Adipose tissue (tissue), 3 donors: ENCODE measurements around the gene GAA. TPM values are rescaled to one million over a fixed set of nuclear protein-coding genes. Genes with fewer than 3 reads are reported as not detected.
A peak's percentile ranks its signal among the peaks of the same experiment; 100 is the strongest.

Source experiments
- H3K27ac ChIP-seq: one replicate; pipeline ENCODE4 v1.5.1; 2013; ENCODE audit warnings: low read depth, low read length
- WGBS, 3 donors: extraction: QIAGEN DNeasy Blood & Tissue Kit; methylation state at CpG; one replicate each; pipeline ENCODE4 v1.1.7; 2013; 5-methylcytosine and 5-hydroxymethylcytosine counted together
- polyA plus RNA-seq, 3 donors: library from polyadenylated mRNA; stranded (reverse); fragments of 200-250 nt; gene quantifications; one replicate each; pipeline ENCODE4 v1.2.3, GENCODE V29; 2013
- donor health status: healthy with polysubstance abuse.
- donor health status: Bipolar disorder and iron deficiency.
- donor health status: healthy.

The GAA gene
- polyA plus RNA-seq, 3 donors: 21.0 to 30.0 (median 26.2) TPM

DNA sequence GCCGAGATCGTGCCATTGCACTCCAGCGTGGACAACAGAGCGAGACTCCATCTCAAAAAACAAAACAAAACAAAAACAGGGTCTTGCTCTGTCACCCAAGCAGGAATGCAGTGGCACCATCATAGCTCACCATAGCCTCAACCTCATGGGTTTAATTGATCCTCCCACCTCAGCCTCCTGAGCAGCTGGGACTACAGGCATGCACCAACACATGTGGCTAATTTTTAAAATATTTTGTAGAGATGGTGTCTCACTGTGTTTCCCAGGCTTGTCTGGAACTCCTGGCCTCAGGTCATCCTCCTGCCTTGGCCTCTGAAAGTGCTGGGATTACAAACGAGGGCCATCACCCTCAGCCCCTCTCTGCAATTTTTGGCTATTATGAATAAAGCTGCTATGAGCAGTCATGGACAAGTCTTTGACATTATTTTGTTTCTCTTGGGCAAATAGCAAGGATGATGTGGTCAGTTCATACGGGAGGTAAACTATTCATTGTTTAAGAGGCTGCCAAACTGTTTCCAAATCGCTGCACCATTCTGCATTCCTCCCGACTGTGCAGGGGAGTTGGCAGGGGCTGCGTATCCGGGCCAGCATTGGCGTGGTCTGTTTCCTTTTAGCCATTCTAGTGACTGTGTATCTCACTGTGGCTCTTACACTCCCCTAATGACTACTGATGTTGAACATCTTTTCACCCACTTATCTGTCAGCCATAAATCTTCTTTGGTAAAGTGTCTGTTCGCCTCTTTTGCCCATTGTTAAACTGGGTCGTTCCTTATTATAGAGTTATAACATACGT, 24.5 kb downstream of the GAA start:
- 58 to 71% (median 64%) methylated on average over 14 of the region's 14 CpGs for WGBS, 3 donors
- no peak overlapping the region for H3K27ac ChIP-seq

GRCh38 chr17:80126449-80126715, 25.0 kb downstream of the GAA start:
- 75 to 79% (median 78%) methylated on average over 3 of the region's 3 CpGs for WGBS, 3 donors
- H3K27ac ChIP-seq: no peak overlapping the region

DNA sequence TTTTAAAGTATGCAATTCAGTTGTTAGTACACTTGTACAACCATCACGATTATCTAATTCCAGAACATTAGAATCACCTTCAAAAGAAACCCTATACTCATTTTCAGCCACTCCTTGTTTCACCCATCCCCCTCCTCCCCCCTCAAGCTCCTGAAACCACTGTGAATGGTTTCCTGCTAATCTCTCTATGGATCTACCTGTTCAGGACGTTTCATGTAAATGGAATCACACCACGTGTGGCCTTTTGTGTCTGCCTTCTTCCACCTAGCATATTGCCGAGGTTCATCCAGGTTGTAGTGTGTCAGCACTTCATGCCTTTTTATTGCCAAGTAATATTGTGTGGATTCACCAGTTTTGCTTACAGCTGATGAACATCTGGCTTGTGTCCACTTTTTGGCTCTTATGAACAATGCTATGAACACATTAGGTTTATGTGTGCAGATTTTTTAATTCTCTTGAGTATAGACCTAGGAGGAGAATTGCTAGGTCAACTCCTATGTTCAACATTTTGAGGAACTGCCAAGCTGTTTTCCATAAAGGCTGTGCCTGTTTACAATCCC, 27.7 kb downstream of the GAA start:
- no peak overlapping the region for H3K27ac ChIP-seq
- WGBS, 3 donors: 36 to 38% (median 36%) methylated on average over 4 of the region's 4 CpGs

DNA sequence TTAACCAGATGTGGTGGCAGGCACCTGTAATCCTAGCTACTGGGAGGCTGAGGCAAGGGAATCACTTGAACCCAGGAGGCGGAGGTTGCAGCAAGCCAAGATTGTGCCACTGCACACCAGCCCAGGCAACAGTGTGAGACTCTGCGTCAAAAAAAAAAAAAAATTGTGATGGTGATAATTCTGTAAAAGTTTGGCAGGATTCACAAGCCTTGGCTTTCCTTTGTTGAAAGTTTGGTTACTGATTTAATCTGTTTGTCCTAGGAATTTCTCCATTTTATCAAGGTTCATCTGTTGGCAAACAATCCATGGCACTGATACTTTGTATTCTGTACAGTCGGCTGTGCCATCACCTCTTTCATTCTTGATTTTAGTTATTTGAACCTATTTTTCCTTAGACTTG, 29.6 kb downstream of the GAA start:
- H3K27ac ChIP-seq: no peak overlapping the region
- WGBS, 3 donors: 65 to 95% (median 88%) methylated on average over 3 of the region's 3 CpGs

DNA sequence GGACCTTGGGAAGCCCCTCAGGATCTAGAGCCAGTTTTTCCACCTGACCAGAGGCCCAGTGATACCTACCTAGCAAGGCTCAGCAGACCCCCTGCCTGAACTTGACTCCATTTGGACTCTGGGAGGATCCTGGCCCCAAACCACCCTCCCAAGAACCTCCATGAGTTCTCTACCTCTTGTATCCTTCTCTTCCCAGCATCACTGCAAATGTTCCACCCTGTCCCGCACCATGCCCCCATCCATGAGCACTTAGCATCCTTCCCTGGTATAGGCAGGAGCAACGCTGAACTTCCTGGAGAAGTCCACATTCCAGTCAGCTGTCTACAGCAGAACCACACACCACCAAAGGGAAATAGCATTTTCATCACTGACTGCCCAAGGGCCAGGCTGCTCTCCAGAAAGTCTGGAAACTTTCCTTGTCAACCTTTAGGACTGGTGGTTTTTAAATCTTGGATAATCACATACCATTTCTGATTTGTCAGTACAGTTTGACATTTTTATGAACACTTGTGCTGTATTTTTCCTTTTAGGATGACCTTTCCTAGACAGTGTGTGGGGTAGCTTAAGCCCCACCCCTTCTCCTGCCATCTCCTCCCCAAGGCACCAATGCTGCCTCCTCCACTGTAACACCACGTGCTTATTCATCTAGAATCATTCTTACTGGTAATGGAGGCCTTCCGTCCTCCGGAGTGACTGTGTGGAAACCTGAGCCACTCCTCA, 31.7 kb downstream of the GAA start:
- WGBS, 3 donors: 83 to 90% (median 86%) methylated on average over 5 of the region's 5 CpGs
- H3K27ac ChIP-seq: no peak overlapping the region

GRCh38 chr17:80133626-80133970, 32.2 kb downstream of the GAA start:
- 96 to 98% (median 97%) methylated on average over 6 of the region's 6 CpGs for WGBS, 3 donors
- H3K27ac ChIP-seq: no peak overlapping the region

- no peak overlapping the region for H3K27ac ChIP-seq
- WGBS, 3 donors: 95 to 97% (median 96%) methylated on average over 9 of the region's 9 CpGs
Observed at GRCh38 chr17:80137131-80137530, 35.8 kb downstream of the GAA start.

GRCh38 chr17:80138856-80139426, 37.6 kb downstream of the GAA start:
- no peak overlapping the region for H3K27ac ChIP-seq
- 92 to 93% (median 93%) methylated on average over 18 of the region's 18 CpGs for WGBS, 3 donors

DNA sequence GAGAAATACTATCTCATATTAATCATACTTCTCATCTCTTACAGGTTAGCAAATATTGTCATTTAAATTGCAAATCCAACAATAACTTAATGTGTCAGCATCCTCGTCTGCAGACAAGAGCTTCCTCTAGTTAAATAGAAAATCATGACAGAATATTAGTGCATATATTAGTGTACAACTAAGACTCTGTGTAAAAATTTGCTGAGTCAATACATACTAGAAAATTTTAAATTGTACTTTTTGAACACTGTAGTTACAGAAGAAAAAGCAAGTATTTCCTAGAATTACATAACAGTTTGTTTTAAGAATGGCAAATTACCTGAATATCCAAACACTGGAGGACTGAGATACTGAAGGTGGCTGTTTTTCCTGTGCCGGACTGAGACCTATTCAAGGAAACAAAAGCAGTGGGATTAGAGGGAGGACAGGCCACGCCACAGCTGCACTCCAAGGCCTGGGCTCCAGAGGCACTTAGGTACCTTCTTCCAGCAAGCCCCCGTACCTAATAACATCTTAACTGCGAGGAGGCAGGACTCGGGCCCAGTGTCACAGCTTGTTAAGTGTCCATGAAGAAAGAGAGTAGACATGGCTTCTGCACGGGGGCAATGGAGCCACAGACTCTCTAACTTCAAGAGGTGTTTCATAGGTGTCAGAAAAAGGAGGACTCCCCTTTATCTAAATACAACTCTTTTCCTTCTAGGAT, 40.2 kb downstream of the GAA start:
- no peak overlapping the region for H3K27ac ChIP-seq
- WGBS, 3 donors: 93 to 96% (median 95%) methylated on average over 7 of the region's 7 CpGs

- WGBS, 3 donors: 88 to 94% (median 89%) methylated on average over 6 of the region's 6 CpGs
Observed at GRCh38 chr17:80142929-80143328, 41.5 kb downstream of the GAA start.

GRCh38 chr17:80145076-80146075, 44.0 kb downstream of the GAA start:
- H3K27ac ChIP-seq: no peak overlapping the region
- 46 to 51% (median 49%) methylated on average over 10 of the region's 10 CpGs for WGBS, 3 donors

More at GRCh38 chr17:80142929-80143328, 41.5 kb downstream of the GAA start:
- no peak overlapping the region for H3K27ac ChIP-seq

DNA sequence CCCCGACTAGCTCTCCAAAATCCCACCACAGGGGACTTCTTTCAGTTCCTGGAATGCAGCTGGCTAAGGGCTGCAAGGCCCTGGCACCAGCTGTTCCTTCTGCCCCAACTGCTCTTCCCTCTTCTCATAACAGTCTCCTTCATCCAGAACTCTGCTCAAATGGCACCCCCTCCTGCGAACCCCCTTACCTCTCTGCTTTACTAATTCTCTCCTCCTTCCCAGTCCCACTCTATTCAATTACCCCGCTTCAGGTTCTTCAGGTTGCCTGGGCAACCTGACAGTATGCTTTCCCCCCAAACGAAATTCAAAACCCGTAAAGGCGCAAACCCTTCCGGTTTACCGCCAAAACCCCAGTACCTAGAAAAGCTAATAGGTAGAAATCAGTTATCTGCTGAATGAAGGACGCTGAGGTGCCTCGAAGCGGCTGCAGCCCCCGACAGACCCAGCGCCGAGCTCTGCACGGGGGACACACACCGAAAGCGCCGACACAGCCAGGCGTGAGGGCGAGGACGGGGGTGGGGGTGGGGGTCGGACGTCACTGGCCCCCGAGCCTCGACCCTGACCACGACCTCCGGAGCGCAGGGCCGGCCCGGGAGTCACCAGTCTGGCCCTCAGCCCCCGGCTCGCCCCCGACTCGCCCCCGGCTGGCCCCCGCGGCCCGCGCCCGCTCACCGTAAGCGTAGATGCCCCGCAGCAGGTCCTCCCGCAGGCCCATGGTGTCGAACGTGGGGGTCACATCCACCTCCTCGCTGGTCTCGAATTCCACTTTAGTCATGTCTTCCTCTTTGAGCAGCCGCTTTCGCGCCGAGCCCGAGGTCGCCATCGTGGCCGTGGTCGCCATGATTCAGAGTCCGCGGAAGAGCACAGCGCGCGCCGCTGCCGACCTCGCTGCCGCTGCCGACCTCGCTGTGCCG, 45.0 kb downstream of the GAA start:
- WGBS, 3 donors: 0 to 1% (median 1%) methylated on average over 53 to 69 of the region's 69 CpGs
- peak overlapping the region; percentile 74 for H3K27ac ChIP-seq

DNA sequence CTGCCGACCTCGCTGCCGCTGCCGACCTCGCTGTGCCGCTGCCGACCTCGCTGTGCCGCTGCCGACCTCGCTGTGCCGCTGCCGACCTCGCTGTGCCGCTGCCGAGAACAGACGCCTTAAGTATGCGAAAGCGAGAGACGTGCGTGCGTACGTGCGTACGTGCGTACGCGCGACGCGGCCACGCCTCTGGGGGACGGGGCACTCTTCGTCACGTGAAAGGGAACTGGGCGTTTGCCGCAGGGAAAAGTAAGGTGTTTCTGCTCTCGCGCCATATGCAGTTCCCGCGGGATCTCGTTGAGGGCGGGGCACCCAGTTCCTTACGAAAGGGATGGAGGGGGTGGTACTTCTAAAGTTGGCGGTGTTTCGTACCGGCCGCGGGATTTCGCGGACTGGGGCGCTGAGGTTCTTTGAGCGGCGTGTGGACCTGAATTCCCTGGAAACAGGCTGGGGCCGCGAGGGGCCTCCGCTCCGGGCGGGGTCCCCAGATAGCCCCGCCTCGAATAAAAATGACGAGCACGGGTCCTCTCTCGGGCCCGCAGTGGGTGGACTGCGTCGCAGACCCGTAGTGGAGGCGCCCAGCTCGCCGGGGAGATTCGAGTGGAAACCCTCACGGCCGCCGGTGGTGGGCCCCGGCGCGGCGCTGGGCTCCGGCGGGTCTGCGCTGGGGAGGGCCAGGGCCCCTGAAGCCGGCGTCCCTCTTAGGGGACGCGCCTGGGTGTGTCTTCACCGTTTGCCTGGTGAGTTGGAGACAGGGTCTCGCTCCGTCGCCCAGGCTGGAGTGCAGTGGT, 45.8 kb downstream of the GAA start, which contains the start of gene EIF4A3:
Gene EIF4A3, minus strand, starts transcription at position 94 of the 788 bp plus-strand sequence. CDS start 167 bp downstream, outside the sequence.
- WGBS, 3 donors: 0% methylated on average over 89 to 90 of the region's 90 CpGs
- H3K27ac ChIP-seq: peak within 1 kb of the TSS; percentile 74

- H3K27ac ChIP-seq: no peak overlapping the region
- WGBS, 3 donors: 74 to 79% (median 76%) methylated on average over 5 of the region's 5 CpGs
Observed at GRCh38 chr17:80151333-80151732, 50.0 kb downstream of the GAA start.

- WGBS, 3 donors: 40 to 76% (median 48%) methylated on average over 11 of the region's 11 CpGs
- no peak overlapping the region for H3K27ac ChIP-seq
Observed at GRCh38 chr17:80152081-80152702, 50.8 kb downstream of the GAA start.

- no peak overlapping the region for H3K27ac ChIP-seq
- 82 to 85% (median 83%) methylated on average over 3 of the region's 3 CpGs for WGBS, 3 donors
Observed at GRCh38 chr17:80153004-80153403, 51.6 kb downstream of the GAA start.
